Mesodermal cell (in vitro differentiated cells): ENCODE data around the gene PPRC1. TPM values are rescaled to one million over a fixed set of nuclear protein-coding genes. Genes with fewer than 3 reads are reported as not detected.

ENCODE experiments used
- H3K27ac ChIP-seq: 2 replicates; pipeline ENCODE4 v1.7.0; 2013; ENCODE audit warnings: mild to moderate bottlenecking, low read depth, low read length, moderate library complexity; ENCODE audit not compliant: severe bottlenecking
- H3K36me3 ChIP-seq: 2 replicates; pipeline ENCODE4 v1.7.1; 2013; ENCODE audit warnings: mild to moderate bottlenecking, low read length, moderate library complexity; ENCODE audit not compliant: control insufficient read depth, insufficient read depth
- H3K4me1 ChIP-seq: one replicate; pipeline ENCODE4 v1.7.1; 2013; ENCODE audit warnings: mild to moderate bottlenecking, low read length; ENCODE audit not compliant: insufficient read depth, control insufficient read depth, poor library complexity, severe bottlenecking
- H3K4me3 ChIP-seq: 2 replicates; pipeline ENCODE4 v1.7.0; 2013; ENCODE audit warnings: low read length, control low read depth, mild to moderate bottlenecking; ENCODE audit not compliant: insufficient read depth, poor library complexity, severe bottlenecking; ENCODE audit errors: extremely low read depth
- H3K9me3 ChIP-seq: 2 replicates; pipeline ENCODE4 v1.7.1; 2013; ENCODE audit warnings: mild to moderate bottlenecking, low read length, moderate library complexity; ENCODE audit not compliant: control insufficient read depth
- WGBS, 2 experiments: methylation state at CpG; one replicate each; pipeline ENCODE4 v1.1.5; 2013; ENCODE audit warnings: missing lambda C conversion rate in 2 of 2; ENCODE audit not compliant: insufficient coverage in 2 of 2; 5-methylcytosine and 5-hydroxymethylcytosine counted together
- polyA plus RNA-seq, 2 experiments: library from polyadenylated mRNA; stranded (reverse); fragments of 50-300 nt; gene quantifications; one replicate each; pipeline ENCODE4 v1.2.3, GENCODE V29; 2013

The PPRC1 gene, protein sequence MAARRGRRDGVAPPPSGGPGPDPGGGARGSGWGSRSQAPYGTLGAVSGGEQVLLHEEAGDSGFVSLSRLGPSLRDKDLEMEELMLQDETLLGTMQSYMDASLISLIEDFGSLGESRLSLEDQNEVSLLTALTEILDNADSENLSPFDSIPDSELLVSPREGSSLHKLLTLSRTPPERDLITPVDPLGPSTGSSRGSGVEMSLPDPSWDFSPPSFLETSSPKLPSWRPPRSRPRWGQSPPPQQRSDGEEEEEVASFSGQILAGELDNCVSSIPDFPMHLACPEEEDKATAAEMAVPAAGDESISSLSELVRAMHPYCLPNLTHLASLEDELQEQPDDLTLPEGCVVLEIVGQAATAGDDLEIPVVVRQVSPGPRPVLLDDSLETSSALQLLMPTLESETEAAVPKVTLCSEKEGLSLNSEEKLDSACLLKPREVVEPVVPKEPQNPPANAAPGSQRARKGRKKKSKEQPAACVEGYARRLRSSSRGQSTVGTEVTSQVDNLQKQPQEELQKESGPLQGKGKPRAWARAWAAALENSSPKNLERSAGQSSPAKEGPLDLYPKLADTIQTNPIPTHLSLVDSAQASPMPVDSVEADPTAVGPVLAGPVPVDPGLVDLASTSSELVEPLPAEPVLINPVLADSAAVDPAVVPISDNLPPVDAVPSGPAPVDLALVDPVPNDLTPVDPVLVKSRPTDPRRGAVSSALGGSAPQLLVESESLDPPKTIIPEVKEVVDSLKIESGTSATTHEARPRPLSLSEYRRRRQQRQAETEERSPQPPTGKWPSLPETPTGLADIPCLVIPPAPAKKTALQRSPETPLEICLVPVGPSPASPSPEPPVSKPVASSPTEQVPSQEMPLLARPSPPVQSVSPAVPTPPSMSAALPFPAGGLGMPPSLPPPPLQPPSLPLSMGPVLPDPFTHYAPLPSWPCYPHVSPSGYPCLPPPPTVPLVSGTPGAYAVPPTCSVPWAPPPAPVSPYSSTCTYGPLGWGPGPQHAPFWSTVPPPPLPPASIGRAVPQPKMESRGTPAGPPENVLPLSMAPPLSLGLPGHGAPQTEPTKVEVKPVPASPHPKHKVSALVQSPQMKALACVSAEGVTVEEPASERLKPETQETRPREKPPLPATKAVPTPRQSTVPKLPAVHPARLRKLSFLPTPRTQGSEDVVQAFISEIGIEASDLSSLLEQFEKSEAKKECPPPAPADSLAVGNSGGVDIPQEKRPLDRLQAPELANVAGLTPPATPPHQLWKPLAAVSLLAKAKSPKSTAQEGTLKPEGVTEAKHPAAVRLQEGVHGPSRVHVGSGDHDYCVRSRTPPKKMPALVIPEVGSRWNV (N-terminal part only)
- 24.3 TPM for polyA plus RNA-seq (2013, experiment 1 of 2)
- 17.7 TPM for polyA plus RNA-seq (2013, experiment 2 of 2)

DNA sequence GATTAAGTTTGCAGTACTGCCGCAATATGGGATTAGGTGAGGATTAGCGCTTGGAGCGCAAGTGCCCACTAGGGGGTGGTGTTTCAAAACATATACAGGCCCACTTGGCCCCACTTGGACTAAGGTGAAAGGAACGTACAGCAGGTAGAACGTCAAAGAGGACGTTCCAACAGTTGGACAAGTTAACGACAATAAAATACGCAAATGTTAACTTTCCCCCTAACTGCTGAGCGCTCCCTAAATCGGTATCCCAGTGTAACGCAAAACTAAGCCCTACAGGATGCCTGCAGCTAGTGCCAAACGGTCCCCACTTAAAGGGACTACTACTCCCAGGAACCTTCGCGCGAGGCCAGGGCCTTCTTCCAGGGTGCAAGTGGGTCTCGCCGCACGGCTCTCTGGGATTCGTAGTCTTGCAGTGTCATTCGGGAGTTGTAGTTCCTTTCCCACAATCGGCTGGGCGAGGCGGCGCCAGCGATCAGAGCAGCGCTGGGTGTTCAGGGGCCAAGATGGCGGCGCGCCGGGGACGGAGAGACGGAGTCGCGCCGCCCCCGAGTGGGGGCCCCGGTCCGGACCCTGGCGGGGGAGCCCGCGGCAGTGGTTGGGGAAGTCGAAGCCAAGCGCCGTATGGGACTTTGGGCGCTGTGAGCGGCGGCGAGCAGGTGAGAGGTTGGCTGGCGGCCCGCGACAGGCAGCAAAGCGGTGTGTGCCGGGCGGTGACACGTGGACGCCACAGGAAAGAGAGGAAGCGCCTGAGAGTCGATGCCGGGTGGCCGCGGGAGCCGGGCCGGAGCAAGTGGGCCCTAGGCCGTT, at the start of gene PPRC1:
Gene PPRC1 (plus strand): TSS at position 478 of the 810 bp plus-strand sequence. CDS start 29 bp downstream, at position 507.
- 1% methylated on average over 42 to 44 of the region's 64 CpGs for WGBS, 2 experiments
- H3K36me3 ChIP-seq, result peaks cover 27% of the 10 kb centered on the region
- H3K4me1 ChIP-seq, result peaks cover 28% of the 10 kb centered on the region
- H3K4me3 ChIP-seq, result peak within 1 kb of the TSS; percentile 96
- no peaks in the 10 kb centered on the region for H3K9me3 ChIP-seq
- H3K27ac ChIP-seq, result peak within 1 kb of the TSS; percentile 94

DNA sequence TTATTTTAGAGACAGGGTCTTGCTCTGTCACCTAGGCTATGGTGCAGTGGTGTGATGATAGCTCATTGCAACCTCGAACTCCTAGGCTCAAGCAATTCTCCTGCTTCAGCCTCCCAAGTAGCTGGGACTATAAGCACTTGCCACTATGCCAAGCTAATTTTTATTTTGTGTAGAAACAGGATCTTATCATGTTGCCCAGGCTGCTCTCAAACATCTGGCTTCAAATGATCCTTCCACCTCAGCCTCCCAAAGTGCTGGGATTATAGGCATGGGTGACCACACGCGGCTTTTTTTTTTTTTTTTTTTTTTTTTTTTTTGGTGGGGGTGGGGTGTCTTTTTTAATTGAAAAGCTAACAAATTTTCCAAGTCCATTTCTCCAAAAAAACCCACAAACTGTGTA, 49.3 kb upstream of the PPRC1 start:
- Histone ChIP-seq H3K36me3 (peaks cover 12% of the 10 kb centered on the region), H3K4me1 (no peaks in the 10 kb centered on the region), H3K27ac (no peak overlapping the region), H3K4me3 (no peak overlapping the region), H3K9me3 (no peaks in the 10 kb centered on the region)
- 80% methylated on average over 1 of the region's 3 CpGs; no CpG with 5 or more reads in 1 of the 2 experiments for WGBS, 2 experiments

DNA sequence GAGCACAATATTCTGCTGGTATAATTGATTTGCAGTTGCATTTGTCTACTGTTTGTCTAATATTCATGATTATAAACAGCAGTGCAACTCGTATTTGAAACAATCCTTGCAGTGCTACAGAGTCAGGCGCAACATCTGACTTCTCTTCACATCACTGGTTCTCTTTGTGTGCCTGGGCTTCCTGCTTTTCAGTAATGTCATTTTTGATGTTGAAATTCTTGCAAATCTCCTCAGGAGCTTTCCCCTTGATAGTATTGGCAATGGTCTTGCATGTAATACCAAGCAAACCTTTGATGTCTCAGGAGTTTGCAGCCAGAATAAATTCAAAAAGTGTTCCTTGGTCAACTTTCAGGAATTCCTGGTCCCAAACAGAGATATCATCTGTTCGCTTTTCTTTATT, 47.5 kb upstream of the PPRC1 start:
- H3K9me3 ChIP-seq, result no peaks in the 10 kb centered on the region
- no peak overlapping the region for H3K27ac ChIP-seq
- peaks cover 19% of the 10 kb centered on the region for H3K36me3 ChIP-seq
- H3K4me1 ChIP-seq, result no peaks in the 10 kb centered on the region
- H3K4me3 ChIP-seq, result no peak overlapping the region
- 85 to 94% methylated on average over 2 to 3 of the region's 3 CpGs for WGBS, 2 experiments

DNA sequence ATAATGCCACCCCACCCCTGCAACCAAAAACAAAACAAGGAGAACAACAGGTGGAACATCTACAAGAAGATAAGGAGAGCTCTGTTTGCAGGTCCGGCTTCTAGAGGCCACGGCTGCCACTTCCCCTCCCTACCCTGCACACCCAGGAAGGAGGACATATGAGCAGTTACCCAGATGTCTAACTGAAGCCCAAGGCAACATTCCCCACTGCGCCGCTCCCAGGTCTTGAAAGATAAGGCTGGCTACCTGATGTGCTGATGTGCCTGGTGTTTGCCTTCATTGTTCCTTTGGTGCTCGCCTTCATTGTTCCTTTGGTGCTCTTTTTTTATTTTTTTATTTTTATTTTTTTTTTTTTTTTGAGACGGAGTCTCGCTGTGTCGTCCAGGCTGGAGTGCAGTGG, 46.6 kb upstream of the PPRC1 start:
- Histone ChIP-seq H3K27ac (no peak overlapping the region), H3K4me1 (no peaks in the 10 kb centered on the region), H3K36me3 (peaks cover 20% of the 10 kb centered on the region), H3K9me3 (no peaks in the 10 kb centered on the region), H3K4me3 (no peak overlapping the region)
- 70 to 100% methylated on average over 2 to 6 of the region's 8 CpGs for WGBS, 2 experiments

DNA sequence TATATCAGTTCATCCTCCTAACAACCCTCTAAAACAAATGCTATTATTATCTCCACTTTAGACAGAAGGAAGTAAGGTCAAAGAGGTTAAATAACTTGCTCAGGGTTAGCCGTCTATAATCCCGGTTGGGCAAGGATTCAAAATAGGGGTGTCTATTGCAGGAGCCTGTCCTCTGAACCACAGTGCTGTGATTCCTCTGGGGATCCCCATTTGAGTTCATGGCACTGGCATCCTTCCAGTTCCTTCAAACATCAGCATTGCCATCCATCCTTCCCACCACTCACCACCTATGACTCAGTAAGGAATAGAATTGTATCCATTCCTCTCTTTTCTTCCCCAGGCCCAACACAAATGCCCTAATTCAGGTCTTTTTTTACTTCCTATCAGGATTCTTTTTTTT, 42.1 kb upstream of the PPRC1 start:
- 100% methylated on average over 2 of the region's 2 CpGs; no CpG with 5 or more reads in 1 of the 2 experiments for WGBS, 2 experiments

DNA sequence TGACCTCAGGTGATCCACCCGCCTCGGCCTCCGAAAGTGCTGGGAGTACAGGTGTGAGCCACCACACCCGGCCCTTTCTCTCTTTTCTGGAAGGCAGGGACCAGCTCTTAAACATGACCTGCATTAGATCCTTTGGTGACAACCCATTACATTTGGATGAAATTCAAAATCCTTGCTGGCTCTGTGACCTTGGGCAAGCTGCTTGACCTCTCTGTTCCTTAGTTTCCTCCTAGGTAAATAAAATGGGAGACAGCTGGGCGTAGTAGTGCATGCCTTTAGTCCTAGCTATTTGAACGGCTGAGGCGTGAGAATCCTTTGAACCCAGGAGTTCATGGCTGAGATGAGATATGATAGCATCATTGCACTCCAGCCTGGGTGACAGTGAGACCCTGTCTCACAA, 36.4 kb upstream of the PPRC1 start:
- Histone ChIP-seq H3K9me3 (no peaks in the 10 kb centered on the region), H3K4me1 (no peaks in the 10 kb centered on the region), H3K27ac (no peak overlapping the region), H3K4me3 (no peak overlapping the region), H3K36me3 (peaks cover 48% of the 10 kb centered on the region)
- 93 to 97% methylated on average over 6 to 7 of the region's 7 CpGs for WGBS, 2 experiments

More for the DNA sequence above, 42.1 kb upstream of the PPRC1 start:
- Histone ChIP-seq H3K36me3 (peaks cover 34% of the 10 kb centered on the region), H3K4me3 (no peak overlapping the region), H3K4me1 (no peaks in the 10 kb centered on the region), H3K9me3 (no peaks in the 10 kb centered on the region), H3K27ac (no peak overlapping the region)

DNA sequence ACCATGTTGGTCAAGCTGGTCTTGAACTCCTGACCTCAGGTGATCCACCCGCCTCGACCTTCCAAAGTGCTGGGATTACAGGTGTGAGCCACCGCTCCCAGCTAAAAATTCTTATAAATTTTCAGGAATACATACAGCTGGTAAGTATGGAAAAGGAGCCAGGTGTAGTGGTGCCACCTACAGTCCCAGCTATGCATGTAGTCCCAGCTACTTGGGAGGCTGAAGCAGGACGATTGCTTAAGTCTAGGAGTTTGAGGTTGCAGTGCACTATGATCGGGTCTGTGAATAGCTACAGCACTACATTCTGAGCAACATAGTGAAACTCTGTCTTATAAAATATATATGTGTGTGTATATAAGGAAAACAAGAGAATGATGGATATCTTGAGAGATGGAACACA, 31.7 kb upstream of the PPRC1 start:
- Histone ChIP-seq H3K9me3 (no peaks in the 10 kb centered on the region), H3K4me1 (no peaks in the 10 kb centered on the region)
- WGBS, 2 experiments, result 100% methylated on average over 1 of the region's 5 CpGs

DNA sequence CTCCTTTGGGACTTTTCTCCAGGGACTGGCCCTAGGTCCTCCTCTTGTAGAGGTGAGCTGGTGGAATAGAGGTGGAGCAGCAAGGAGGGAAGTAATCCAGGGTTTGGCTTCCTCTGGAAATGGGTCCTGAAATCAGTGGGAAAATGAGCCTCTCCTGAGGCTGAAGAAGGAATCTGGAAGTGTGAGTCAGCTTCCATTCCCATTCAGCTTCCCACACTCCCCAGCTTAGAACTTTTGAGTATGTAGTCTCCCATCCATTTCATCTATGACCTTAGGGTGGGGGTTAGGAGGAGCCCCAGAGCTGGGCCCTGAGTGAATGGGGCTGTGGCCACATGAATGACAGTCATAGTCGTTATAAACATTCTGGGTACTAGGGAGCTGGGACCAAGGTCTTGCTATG, 30.4 kb upstream of the PPRC1 start:
- WGBS, 2 experiments, result 100% methylated on average over 1 of the region's 1 CpG
- Histone ChIP-seq H3K36me3 (peaks cover 66% of the 10 kb centered on the region), H3K4me1 (no peaks in the 10 kb centered on the region), H3K4me3 (no peak overlapping the region), H3K27ac (no peak overlapping the region), H3K9me3 (no peaks in the 10 kb centered on the region)

More for the DNA sequence above, 31.7 kb upstream of the PPRC1 start:
- Histone ChIP-seq H3K36me3 (peaks cover 59% of the 10 kb centered on the region), H3K4me3 (no peak overlapping the region), H3K27ac (no peak overlapping the region)

DNA sequence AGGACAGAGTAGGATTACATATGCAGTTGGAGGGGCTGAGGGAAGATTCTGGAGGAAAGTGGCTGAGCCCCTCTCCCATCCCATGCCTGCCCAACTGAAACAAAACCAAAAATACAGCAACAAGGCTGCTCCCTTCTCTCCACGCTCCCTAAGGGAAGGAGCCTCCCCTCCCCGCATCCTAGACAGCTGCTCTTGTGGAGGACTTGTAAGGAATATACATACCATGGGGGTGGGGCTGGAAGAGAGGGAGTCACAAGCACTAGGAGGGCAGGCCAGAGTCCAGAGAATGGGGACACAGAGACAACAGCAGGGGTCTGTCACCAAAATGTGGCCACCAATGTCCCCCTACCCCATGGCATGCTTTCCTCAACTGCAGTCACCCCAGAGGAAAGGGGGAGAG, 25.8 kb upstream of the PPRC1 start:
- Histone ChIP-seq H3K27ac (no peak overlapping the region), H3K36me3 (peaks cover 92% of the 10 kb centered on the region), H3K9me3 (no peaks in the 10 kb centered on the region), H3K4me1 (no peaks in the 10 kb centered on the region), H3K4me3 (no peak overlapping the region)
- no CpG with 5 or more reads among the region's 2 CpGs for WGBS, 2 experiments
